Calu3 (cell line): ENCODE results near the gene KCNIP4. TPM values are rescaled to one million over a fixed set of nuclear protein-coding genes. Genes with fewer than 3 reads are reported as not detected.

Experiments used
- BruUV-seq: library from RNA; stranded (reverse); fragments of 400-500 nt; replicated peaks from 2 replicates; lab custom pipeline; 2021; lab: Mats Ljungman, UMichigan
- CTCF ChIA-PET: fragments of 300-600 bp; sonication (Branson Sonifier 250); formaldehyde crosslinking; loops from one replicate; lab custom pipeline; 2022; ENCODE audit warnings: antibody characterized with exemption; lab: Charles Lee
- DNase-seq: peaks from one replicate; pipeline ENCODE4 v3.0.0; 2022
- H3K27ac Mint-ChIP-seq: one replicate; pipeline ENCODE4 v1.8.0; 2022; ENCODE audit warnings: mixed read lengths; ENCODE audit not compliant: unreplicated experiment
- H3K27me3 Mint-ChIP-seq: one replicate; pipeline ENCODE4 v1.8.0; 2022; ENCODE audit warnings: mixed read lengths; ENCODE audit not compliant: unreplicated experiment
- H3K36me3 Mint-ChIP-seq: one replicate; pipeline ENCODE4 v1.8.0; 2022; ENCODE audit warnings: mild to moderate bottlenecking, moderate library complexity, mixed read lengths; ENCODE audit not compliant: insufficient read depth, unreplicated experiment
- H3K4me1 Mint-ChIP-seq: one replicate; pipeline ENCODE4 v1.8.0; 2022; ENCODE audit warnings: mild to moderate bottlenecking, low read depth, mixed read lengths; ENCODE audit not compliant: unreplicated experiment
- H3K4me3 Mint-ChIP-seq: one replicate; pipeline ENCODE4 v1.8.0; 2022; ENCODE audit warnings: mild to moderate bottlenecking, low read depth, moderate library complexity, mixed read lengths; ENCODE audit not compliant: unreplicated experiment
- H3K9me3 Mint-ChIP-seq: one replicate; pipeline ENCODE4 v1.8.0; 2022; ENCODE audit warnings: low read depth, mixed read lengths; ENCODE audit not compliant: unreplicated experiment
- CTCF ChIP-seq: fragments of 200-600 bp; IDR thresholded peaks from one replicate; pipeline ENCODE4 v1.8.0; 2022; ENCODE audit warnings: antibody characterized with exemption; ENCODE audit not compliant: unreplicated experiment
- intact Hi-C: fragments of 100-400 bp; cut with micrococcal nuclease; formaldehyde crosslinking; loops from one replicate; pipeline ENCODE4 v1.10.0; 2022; ENCODE audit not compliant: unreplicated experiment
- total RNA-seq: library from RNA; stranded (reverse); gene quantifications from 2 replicates; pipeline ENCODE4 v1.2.3, GENCODE V29; 2022

The KCNIP4 gene
- total RNA-seq, 1 experiment from 2014 or later, result not detected

DNA sequence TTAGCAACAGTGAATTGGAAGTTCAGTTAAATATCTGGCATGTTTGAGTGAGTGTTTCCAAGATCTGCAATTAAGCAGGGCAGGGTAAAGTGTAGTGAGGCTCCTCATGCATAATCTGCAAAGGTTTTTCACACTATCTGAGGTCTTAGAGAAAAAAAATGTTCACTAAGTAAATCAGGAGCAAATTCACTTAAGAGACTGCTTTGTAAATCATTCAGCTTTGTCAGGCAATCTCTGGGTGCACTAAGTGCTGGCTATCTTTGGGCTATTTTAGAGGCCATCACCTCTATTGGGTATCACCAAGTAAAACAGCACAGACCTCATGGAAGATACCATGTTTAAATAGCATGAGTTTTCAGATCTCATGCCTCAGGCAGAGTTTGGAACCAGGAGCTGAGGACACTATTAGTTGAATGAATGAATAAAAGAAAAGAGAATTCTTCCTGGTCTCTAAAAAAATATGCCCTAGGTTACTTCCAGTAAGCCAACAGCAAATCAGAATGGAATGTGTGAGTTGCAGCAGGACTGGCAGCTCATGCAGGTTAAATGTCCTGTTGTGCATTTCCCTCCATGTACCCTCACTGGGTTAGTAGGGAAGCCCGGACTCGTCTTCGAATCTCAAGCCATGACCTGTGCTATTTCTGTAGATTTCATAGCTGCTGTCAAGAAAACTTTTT, 195.3 kb downstream of the KCNIP4 start:
- Mint-ChIP-seq H3K9me3 (no peaks in the 10 kb centered on the region), H3K4me3 (no peak overlapping the region), H3K4me1 (peaks cover 12% of the 10 kb centered on the region), H3K36me3 (no peaks in the 10 kb centered on the region), H3K27ac (no peak overlapping the region), H3K27me3 (no peaks in the 10 kb centered on the region)
- DNase-seq, result no peak
- CTCF ChIA-PET, result no interaction called here
- TF ChIP-seq CTCF, result no peak
- no TSS peak for BruUV-seq
- intact Hi-C loops, result no loop called here

- Mint-ChIP-seq H3K9me3 (no peaks in the 10 kb centered on the region), H3K36me3 (no peaks in the 10 kb centered on the region), H3K4me1 (peaks cover 12% of the 10 kb centered on the region), H3K27ac (no peak overlapping the region), H3K27me3 (no peaks in the 10 kb centered on the region), H3K4me3 (no peak overlapping the region)
- TF ChIP-seq CTCF, result no peak
- DNase-seq, result no peak
- CTCF ChIA-PET, result no interaction called here
- intact Hi-C loops, result no loop called here
- BruUV-seq, result no TSS peak
These were observed 196.0 kb downstream of the KCNIP4 start for GRCh38 chr4:21752616-21753015.

- no peak for TF ChIP-seq CTCF
- no peaks in the 10 kb centered on the region for H3K9me3 Mint-ChIP-seq
- intact Hi-C loops, result no loop called here
- H3K27ac Mint-ChIP-seq, result no peak overlapping the region
- no peaks in the 10 kb centered on the region for H3K27me3 Mint-ChIP-seq
- H3K4me1 Mint-ChIP-seq, result peaks cover 12% of the 10 kb centered on the region
- BruUV-seq, result no TSS peak
- H3K4me3 Mint-ChIP-seq, result no peak overlapping the region
- CTCF ChIA-PET, result no interaction called here
- DNase-seq, result no peak
- no peaks in the 10 kb centered on the region for H3K36me3 Mint-ChIP-seq
These were observed 198.6 kb downstream of the KCNIP4 start for GRCh38 chr4:21749924-21750323.

DNA sequence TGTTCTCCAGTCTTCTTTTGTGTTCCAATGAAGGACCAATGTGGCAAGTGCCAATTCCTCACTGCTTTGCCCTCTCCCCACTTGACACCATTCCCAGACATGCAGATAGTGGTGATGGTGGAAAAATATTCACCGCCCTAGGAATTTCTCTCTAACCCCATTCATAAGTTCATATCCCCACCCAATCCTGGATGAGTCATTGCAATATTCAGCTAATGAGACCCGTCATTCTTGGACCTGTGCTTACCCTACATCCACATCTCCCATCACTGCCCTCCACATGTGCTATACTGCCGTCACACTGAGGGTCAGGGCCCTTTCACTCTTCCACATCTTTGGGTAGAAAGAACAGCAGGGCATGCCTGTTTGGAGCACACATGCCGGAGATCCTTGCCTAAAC, 199.2 kb downstream of the KCNIP4 start:
- no peak for DNase-seq
- no peak overlapping the region for H3K27ac Mint-ChIP-seq
- no TSS peak for BruUV-seq
- H3K36me3 Mint-ChIP-seq, result no peaks in the 10 kb centered on the region
- CTCF ChIA-PET, result no interaction called here
- H3K27me3 Mint-ChIP-seq, result no peaks in the 10 kb centered on the region
- no peak overlapping the region for H3K4me3 Mint-ChIP-seq
- H3K9me3 Mint-ChIP-seq, result no peaks in the 10 kb centered on the region
- TF ChIP-seq CTCF, result no peak
- intact Hi-C loops, result no loop called here
- peaks cover 12% of the 10 kb centered on the region for H3K4me1 Mint-ChIP-seq
